ENCODE data around the gene KASH5. TPM values are rescaled to one million over a fixed set of nuclear protein-coding genes. Genes with fewer than 3 reads are reported as not detected.
A peak's percentile ranks its signal among the peaks of the same experiment; 100 is the strongest.

KASH5 gene
- total and polyA plus RNA-seq, 2 of the 8 experiments (the other 6 are each of a cell fraction or from before 2014, with no cell fraction given), result 0.05 to 0.19 TPM

- TF ChIP-seq CREB1 (IDR thresholded peaks at IDR 0.05), result peak; percentile 69
- TF ChIP-seq YY1 (IDR thresholded peaks at IDR 0.05; ENCODE audit: low read depth, low read length), result no peak
- no peak for TF ChIP-seq CBX8 (IDR thresholded peaks at IDR 0.05; ENCODE audit: borderline replicate concordance, low read depth, low read length)
- TF ChIP-seq NRF1 (IDR thresholded peaks at IDR 0.05; ENCODE audit: low read depth, low read length), result peak; percentile 86
Measured at GRCh38 chr19:49453013-49453756, 65.1 kb downstream of the KASH5 start, which contains the start of gene ALDH16A1 (continued).
